Activated CD4-positive, alpha-beta T cell treated with anti-CD3 and anti-CD28 coated beads for 48 hours (primary cell): ENCODE results near the gene SMCO1.
A peak's percentile ranks its signal among the peaks of the same experiment; 100 is the strongest.
"Not testable (repeated sequence)": the region's sequence is repeated elsewhere in the genome, so short reads cannot be mapped to it uniquely, and the experiment has no call there.

Experiments used
- DNase-seq: peaks from one replicate; pipeline ENCODE4 v3.0.0-alpha.2; 2020

Gene SMCO1, protein sequence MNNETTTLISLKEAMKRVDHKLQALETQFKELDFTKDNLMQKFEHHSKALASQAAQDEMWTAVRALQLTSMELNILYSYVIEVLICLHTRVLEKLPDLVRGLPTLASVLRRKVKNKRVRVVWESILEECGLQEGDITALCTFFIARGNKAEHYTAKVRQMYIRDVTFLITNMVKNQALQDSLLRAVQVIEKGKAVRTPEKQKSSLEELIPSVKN

DNA sequence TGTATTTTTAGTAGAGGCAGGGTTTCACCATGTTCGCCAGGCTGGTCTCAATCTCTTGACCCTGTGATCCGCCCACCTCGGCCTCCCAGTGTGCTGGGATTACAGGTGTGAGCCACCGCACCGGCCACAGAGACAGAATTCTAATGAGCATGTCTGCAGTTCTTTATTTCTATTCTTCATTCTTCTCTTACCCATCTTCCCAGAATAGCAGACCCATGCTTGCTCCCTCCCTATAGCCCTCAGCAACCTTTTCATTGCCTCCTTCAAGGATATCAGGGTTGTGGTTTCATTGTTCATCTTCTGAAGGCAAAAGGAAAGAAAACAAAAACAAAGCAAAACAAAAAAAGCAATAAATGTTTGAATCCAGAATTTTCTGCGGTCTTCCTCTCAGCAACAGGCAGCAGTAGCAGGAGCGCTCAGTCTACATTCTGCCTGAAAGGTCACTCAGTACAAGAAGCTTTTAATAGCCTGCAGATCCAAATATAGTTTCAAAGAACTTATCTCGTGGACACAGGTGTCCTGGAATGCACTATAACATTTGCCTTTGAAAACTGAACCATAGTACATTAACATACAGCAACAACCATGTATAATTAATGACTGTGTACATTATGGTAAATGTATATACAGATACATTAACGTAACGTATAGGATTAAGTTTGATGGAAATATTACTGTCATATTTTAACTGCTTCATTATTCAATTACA, at the start of gene SMCO1:
TSS of gene SMCO1 (minus strand) at position 434 of the 709 bp plus-strand sequence. CDS start at position 297, 137 bp downstream.
- no peak for DNase-seq

DNA sequence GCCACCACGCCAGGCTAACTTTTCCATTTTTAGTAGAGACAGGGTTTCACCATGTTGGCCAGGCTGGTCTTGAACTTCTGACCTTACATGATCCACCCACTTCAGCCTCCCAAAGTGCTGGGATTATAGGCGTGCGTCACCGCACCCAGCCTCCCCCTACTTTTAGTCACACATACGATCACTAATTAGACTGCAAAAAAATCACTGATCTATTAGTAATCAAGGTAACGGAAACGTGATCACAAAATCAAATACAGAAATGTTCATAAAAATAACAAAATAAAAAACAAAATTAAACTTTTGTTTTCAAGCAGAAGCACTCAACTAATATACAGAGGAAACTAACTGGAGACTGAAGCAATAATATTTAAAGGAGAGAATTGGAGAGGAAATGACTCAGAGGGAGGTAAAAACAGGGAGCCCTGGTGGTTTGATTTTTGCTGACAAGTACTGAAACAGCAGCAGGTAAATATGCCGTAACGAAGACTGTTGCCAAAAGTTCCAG, 48.6 kb upstream of the SMCO1 start:
- DNase-seq = peak; percentile 32

DNA sequence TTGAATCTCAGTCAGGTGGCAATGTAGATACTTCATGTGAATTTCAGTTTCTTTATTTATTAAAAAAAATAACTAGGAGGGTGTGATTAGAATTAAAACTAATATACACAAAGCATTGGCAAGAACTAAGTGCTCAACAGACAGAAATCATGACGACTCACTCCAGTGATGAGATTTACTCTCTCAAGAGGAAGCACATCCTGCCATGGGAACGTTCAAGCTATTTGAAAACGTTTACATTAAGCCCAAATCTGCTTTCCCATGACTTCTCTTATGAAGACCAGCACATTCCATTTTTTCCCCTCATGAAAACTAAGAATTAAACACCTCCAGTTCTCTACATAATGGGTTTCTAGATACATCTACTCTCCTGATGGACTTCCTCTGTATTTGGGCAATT, 44.7 kb upstream of the SMCO1 start:
- DNase-seq = no peak

DNA sequence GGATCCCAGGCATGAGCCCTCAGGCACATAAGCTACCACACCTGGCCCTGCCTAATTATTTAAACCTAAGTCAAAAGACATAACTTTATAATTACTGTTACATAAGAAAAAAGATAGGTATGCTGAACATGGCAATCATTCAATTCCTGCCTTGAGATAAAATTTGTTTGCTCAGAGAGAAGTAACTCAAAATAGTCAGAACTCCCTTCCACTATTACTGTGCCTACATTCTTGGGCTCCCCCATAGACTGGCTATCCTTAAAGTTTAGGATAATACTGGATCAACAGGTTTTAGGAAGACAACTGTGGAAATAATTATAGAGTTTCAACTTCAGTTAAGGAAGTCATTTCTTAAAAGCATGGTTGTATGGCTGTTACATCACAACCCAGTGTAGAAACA, 43.3 kb upstream of the SMCO1 start:
- no peak for DNase-seq

DNA sequence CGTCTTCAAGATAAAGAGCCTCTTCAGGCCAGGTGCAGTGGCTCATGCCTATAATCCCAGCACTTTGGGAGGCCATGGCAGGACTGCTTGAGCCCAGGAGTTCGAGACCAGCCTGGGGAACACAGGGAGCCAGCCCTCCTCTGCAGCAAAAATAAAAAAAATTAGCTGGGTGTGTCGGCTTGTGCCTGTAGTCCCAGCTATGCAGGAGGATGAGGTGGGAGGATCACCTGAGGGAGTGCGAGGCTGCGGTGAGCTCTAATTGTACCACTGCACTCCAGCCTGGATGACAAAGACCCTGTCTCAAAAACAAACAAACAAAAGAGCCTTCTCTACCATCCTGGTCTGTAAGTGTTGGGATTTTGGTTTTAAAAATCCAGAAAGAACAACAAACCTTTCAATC, 42.1 kb upstream of the SMCO1 start:
- no peak for DNase-seq

DNA sequence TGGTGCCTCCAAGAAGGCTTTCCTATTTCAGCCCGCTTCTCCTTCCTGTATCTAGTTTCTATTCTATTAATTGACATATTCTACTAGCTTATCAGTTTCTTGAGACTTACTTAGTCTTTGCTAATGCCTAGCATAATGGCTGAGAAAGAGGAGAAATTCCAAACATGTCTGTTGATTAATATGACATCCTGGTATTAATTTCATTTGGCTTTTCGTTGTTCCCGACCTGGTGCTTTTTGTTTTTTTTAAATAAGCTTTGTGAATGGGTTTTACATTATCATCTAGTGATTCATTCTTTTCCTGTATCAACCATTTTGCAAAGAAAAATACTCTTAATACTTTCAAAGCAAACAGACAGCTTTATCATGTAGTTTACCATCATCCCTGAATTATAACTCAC, 40.1 kb upstream of the SMCO1 start:
- DNase-seq = no peak

DNA sequence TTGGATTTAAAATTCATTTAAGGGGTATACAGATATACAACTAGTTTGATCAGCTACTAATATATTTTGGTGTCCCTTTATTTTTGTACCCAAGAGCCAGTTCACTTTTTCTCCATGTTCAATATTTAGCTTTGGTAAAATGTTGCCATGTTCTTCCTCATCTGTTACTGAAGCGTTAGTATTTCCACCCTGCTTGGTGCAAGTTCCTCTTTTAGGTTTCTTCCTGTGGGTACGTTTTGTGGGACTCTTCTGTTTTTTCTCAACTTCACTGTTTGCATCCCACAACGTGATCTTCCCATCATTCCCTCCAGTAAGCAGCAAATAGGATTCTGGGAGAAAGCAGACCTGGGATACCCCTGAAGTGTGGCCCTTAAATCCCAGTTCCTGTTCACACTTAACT, 39.1 kb upstream of the SMCO1 start:
- no peak for DNase-seq

DNA sequence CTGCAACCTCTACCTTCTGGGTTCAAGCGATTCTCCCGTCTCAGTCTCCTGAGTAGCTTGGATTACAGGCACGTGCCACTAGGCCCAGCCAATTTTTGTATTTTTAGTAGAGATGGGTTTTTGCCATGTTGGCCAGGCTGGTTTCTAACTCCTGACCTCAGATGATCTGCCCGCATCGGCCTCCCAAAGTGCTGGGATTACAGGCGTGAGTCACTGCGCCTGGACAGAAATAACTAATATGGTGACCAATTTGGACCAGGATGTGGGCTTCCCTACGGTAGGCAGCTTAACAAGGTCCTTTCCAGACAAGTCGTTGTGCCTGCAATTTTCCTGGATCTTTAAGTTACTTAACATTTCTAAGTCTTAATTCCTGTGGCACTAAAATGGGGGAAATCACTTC, 38.4 kb upstream of the SMCO1 start:
- no peak for DNase-seq

DNA sequence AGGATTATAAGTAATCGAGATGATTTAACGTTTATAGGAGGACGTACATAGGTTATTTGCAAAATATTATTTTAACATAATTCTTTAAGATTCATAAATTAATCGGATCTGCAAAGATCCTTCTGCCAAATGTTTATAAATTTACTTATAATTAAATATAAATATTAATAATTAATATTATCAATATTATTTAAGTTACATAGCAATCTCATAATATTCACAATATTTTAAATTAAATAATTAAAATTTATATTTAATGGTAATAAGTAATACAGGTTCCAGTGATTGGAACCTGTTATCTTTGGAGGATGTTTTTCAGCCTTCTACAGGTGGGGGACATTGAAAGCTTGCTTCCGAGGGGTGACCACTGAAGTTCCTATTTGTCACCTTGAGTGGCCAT, 37.1 kb upstream of the SMCO1 start:
- no peak for DNase-seq

DNA sequence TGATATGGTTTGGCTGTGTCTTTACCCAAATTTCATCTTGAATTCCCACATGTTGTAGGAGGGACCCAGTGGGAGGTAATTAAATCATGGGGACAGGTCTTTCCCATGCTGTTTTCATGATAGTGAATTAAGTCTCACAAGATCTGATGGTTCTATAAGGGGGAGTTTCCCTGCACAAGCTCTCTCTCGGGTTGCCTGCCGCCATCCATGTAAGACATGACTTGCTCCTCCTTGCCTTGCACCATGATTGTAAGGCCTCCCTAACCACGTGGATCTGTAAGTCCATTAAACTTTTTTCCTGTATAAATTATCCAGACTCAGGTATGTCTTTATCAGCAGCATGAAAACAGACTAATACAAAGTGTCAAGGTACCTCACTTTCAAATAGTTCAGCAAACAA, 35.0 kb upstream of the SMCO1 start:
- DNase-seq = not testable (repeated sequence)

DNA sequence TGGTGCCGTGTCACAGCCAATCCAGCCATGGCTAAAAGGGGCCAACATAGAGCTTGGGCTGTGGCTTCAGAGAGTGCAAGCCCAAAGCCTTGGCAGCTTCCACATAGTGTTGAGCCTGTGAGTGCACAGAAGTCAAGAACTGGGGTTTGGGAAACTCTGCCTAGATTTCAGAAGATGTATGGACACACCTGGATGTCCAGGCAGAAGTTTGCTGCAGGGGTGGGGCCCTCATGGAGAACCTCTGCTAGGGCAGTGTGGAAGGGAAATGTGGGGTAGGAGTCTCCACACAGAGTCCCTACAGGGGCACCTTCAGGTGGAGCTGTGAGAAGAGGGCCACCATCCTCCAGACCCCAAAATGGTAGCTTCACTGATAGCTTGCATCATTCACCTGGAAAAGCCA, 34.2 kb upstream of the SMCO1 start:
- DNase-seq = not testable (repeated sequence)

DNA sequence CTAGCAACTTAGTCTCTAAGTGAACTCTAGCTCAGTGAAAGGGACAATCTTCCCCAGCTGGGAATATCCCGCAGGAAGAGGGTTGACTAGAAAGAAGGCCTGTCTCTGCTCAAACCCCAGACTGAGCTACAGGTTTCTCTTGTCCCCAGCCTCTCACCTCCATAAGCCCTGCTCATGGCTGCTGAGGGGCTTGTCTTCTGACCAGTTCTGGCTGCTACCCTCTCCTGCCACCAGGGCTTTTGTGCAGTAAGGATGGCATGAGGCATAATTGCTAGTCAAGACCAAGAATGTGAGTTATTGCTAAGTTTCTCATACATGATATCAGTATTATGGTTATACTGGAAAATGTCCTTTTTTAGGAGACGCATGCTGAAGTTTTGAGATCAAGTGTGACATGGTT, 31.9 kb upstream of the SMCO1 start:
- DNase-seq = no peak

DNA sequence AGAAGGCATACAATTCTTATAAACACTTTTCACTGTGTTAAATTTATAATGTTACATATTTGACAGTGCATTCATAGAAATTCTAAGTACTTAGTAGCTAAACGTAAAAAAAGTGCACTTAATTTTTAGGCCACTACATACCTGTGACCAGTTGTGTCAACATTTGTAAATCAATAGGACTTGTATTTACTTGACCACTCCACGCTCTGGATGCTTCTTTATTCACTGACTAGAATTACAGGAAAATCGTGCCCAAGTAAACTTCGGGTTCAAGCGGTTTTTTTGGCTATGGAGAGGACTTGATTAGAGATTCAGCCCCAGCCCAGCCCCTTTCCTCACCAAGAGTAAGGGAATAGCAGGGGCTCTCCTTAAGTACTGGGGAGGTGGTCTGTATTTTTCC, 31.4 kb upstream of the SMCO1 start:
- DNase-seq = no peak

DNA sequence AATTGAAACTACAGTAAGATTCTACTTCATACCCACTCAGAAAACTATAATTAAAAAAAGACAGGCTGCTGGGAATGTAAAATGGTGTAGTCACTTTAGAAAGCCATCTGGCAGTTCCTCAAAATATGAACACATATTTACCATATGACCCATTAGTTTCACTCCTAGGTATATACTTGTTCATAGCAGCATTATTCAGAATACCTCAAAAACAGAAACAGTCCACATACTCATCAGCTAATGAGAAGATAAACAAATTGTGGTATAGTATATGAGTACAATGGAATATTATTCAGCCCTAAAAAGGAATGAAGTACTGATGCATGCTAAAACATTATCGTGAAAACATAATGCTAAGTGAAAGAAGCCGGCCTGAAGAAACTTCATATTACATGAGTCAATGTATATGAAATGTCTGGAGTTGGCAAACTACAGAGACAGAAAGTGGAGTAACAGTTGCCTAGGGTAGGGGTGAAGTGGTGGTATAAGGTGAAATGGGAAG, 29.4 kb upstream of the SMCO1 start:
- no peak for DNase-seq

DNA sequence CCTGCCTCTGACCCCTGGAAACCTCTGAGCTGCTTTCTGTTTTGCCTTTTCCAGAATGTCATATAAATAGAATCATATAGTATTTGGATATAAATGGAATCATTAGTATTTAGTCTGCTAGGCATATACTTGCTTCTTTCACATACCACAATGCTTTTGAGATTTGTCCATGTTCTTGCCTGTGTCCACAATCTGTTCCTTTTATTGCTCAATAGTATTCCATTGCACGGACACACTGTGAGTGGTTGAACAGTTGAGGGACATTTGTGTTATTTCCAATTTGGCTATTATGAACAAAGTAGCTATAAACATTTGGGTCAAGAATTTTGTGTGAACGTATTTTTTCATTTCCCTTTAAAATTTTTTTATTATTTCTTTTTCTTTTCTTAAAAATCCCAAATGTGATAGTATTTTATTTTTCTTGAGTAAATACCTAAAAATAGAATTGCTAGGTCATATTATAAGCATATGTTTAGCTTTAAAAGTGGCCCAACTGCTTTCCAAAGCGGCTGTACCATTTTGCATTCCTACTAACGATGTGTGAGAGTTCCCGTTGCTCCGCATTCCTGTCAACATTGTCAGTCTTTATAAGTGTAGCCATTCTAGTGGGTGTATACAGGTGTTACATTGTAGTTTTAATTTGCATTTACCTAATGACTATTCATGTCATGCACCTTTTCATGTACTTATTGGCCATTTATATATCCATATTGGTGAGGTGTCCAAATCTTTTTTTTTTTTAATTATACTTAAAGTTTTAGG, 26.7 kb upstream of the SMCO1 start:
- no peak for DNase-seq

DNA sequence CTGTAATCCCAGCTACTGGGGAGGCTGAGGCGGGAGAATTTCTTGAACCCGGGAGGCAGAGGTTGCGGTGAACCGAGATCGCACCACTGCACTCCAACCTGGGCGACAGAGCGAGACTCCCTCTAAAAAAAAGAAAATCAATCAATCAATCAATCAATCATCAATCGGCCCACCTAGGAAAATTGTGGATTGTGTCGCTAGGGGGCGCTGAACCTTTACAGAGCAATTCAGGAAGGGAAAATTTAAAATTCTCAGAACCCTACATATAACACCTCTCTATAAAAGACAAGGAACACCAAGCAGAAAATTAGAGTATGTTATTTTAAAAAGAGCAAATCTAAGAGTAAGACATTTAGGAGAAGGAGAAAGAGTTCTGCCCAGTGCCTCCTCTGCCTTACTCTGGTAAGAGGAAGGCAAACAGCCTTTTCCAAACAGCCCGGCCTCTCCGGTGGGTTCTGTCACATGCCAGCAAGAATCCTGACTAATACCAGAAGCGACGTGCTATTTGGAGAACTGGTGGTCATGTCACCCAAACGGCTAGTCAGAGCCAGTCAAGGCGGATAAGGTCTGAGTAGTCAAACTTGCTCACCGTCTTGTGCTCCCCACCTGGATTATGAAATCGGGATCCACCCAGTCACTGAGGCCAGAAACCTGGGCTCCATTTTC, 22.3 kb upstream of the SMCO1 start:
- DNase-seq = peak; percentile 80

DNA sequence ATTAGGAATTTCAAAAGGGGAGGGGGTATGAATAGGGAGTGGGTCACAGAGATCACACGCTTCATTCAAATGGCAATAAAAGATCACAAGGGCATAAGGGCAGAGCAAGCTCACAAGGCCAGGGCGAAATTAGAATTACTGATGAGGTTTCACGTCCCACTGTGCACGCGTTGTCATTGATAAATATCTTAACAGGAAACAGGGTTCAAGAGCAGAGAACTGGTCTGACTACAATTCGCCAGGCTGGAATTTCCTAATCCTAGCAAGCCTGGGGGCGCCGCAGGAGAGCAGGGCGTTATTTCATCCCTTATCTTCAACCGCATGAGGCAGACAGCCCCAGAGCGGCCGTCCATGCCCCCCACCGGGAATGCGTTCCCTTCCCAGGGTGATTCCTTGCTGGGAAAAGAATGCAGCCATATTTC, 18.1 kb upstream of the SMCO1 start:
- no peak for DNase-seq

DNA sequence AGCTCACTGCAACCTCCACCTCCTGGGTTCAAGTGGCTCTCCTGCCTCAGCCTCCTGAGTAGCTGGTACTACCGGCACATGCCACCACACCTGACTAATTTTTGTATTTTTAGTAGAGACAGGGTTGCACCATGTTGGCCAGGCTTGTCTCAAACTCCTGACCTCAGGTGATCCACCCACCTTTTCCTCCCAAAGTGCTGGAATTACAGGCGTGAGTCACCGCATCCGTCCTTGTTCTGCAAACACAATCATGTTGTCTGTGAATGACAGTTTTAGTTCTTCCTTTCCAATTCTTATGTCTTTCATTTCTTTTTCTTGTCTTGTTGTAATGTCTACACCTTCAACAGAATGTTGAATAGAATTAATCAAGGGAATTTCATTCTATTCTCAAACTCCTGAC, 16.3 kb upstream of the SMCO1 start:
- DNase-seq = no peak

DNA sequence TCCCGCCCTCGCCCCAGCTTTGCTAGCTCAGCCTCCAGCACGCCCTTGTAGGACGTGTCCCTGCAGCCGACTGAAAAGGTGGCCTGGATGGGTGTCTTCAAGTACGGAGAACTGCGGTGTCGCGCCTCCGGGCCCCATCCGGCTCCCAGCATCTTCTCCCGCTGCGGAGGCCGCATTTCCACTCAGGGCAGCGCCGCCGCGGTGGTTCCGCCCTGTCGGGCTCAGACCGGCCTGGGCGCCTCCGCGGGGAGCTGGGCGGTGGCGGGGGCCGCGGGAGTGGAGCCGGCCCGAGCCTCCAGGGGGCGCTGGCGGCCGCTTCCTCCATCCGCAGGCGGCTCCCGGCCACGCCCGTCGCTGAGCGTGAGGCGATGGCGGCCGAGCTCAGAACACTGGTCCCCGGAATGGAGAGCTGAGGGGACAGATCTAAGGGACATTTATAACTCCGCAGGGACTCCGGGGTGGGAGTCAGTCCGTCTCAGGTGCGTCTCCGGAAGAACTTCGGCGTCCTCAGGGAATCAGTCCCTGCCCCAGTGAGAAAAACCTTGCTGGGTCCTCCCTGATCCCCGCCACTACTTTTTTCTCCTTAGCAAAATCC, 13.6 kb upstream of the SMCO1 start:
- DNase-seq = peak; percentile 91

DNA sequence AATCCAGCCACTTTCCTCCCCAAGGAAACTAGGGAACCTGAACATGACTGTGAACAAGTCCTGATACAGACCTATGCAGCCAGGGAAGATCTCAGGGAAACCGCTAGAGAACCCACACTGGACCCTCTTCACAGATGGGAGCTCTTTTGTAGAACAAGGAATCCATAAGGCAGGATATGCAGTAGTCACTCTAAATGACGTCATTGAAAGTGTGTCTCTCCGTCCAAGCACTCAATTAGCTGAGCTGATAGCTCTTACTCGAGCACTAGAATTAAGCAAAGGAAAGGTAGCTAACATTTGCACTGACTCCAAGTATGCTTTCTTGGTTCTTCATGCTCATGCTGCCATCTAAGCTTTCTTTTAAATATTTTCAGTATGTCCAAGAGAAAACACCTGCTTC, 10.0 kb upstream of the SMCO1 start:
- DNase-seq = no peak

DNA sequence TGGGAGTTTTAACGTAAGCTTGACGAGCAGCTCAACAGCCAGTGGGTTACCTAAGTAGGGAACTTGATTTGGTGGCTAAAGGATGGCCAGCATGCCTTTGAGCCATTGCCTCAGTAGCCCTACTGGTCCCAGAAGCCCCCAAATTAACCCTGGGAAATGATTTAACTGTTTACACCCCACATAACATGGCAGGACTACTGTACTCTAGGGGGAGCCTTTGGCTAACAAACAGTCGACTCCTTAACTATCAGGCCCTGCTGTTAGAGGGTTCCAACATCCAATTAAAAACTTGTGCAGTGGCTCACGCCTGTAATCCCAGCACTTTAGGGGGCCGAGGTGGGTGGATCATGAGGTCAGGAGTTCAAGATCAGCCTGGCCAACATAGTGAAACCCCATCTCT, 9.4 kb upstream of the SMCO1 start:
- no peak for DNase-seq

DNA sequence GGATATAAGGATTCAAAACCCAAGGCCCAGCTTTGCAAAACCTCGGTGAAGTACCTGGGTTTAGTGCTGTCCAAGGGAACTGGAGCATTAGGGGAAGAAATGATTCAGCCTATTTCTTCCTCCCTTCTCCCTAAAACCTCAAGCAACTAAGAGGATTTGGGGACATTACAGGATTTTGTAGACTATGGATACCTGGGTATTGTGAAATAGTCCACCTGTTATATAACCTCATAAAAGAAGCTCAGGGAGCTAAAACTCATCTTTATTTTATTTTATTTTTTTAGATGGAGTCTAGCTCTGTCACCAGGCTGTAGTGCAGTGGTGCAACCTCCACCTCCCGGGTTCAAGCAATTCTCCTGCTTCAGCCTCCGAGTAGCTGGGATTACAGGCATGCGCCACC, 8.7 kb upstream of the SMCO1 start:
- no peak for DNase-seq

DNA sequence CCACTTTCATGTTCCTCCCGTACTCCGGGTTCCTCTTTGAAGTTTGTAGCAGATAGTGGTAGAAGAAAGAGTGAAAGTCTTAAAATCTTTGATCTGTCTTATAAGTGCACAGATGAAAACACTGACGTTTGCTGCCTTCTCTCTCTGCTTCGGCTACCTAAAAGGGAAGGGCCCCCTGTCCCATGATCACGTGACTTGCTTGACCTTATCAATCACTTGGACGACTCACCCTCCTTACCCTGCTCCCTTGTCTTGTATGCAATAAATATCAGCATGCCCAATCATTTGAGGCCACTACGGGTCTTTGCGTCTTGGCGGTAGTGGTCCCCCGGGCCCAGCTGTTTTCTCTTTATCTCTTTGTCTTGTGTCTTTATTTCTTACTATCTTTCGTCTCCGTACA, 6.1 kb upstream of the SMCO1 start:
- not testable (repeated sequence) for DNase-seq
